ENCODE data around the gene HLA-A.

Gene HLA-A

GRCh38 chr6:29984232-29984631 lies 41.9 kb downstream of the HLA-A start:
- no peaks in the 10 kb centered on the region for H3K36me3 ChIP-seq (replicated peaks; ENCODE audit: insufficient read depth, low read length)
- no peak for DNase-seq
- no peaks in the 10 kb centered on the region for H3K9me2 ChIP-seq (replicated peaks; ENCODE audit: insufficient read depth, low read length)
- H3K4me3 ChIP-seq (ENCODE audit: low read length): no peak overlapping the region
- no peak overlapping the region for H3K27ac ChIP-seq (ENCODE audit: low read length)
- no peaks in the 10 kb centered on the region for H3F3A ChIP-seq (ENCODE audit: insufficient read depth, low read length)
- H3K27me3 ChIP-seq (replicated peaks; ENCODE audit: insufficient read depth, low read length): no peaks in the 10 kb centered on the region
- TF ChIP-seq EZH2phosphoT487 (IDR thresholded peaks at IDR 0.05; ENCODE audit: low read length) (no peak), EZH2 (optimal IDR thresholded peaks at IDR 0.05; ENCODE audit: low read depth, low read length) (no peak)
- TF ChIP-seq, protein P1, sequence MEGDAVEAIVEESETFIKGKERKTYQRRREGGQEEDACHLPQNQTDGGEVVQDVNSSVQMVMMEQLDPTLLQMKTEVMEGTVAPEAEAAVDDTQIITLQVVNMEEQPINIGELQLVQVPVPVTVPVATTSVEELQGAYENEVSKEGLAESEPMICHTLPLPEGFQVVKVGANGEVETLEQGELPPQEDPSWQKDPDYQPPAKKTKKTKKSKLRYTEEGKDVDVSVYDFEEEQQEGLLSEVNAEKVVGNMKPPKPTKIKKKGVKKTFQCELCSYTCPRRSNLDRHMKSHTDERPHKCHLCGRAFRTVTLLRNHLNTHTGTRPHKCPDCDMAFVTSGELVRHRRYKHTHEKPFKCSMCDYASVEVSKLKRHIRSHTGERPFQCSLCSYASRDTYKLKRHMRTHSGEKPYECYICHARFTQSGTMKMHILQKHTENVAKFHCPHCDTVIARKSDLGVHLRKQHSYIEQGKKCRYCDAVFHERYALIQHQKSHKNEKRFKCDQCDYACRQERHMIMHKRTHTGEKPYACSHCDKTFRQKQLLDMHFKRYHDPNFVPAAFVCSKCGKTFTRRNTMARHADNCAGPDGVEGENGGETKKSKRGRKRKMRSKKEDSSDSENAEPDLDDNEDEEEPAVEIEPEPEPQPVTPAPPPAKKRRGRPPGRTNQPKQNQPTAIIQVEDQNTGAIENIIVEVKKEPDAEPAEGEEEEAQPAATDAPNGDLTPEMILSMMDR (IDR thresholded peaks at IDR 0.05; ENCODE audit: low read length): no peak
- no peak overlapping the region for H3K4me2 ChIP-seq (ENCODE audit: low read depth, low read length)
- H3K4me1 ChIP-seq (ENCODE audit: low read length): no peaks in the 10 kb centered on the region
- H3K79me2 ChIP-seq (ENCODE audit: low read length): no peaks in the 10 kb centered on the region
- H3K9me3 ChIP-seq (replicated peaks; ENCODE audit: insufficient read depth, low read length): no peaks in the 10 kb centered on the region
- H3K9ac ChIP-seq (ENCODE audit: low read length): no peak overlapping the region
- H2AFZ ChIP-seq (ENCODE audit: low read length): no peak overlapping the region
- no peaks in the 10 kb centered on the region for H4K20me1 ChIP-seq (ENCODE audit: insufficient read depth, low read length)

GRCh38 chr6:29984992-29985391 lies 42.7 kb downstream of the HLA-A start:
- Histone ChIP-seq H2AFZ (ENCODE audit: low read length) (no peak overlapping the region), H3K27ac (ENCODE audit: low read length) (no peak overlapping the region), H4K20me1 (ENCODE audit: insufficient read depth, low read length) (no peaks in the 10 kb centered on the region), H3K4me2 (ENCODE audit: low read depth, low read length) (no peak overlapping the region), H3K79me2 (ENCODE audit: low read length) (no peaks in the 10 kb centered on the region), H3K9ac (ENCODE audit: low read length) (no peak overlapping the region), H3K36me3 (replicated peaks; ENCODE audit: insufficient read depth, low read length) (no peaks in the 10 kb centered on the region), H3K9me2 (replicated peaks; ENCODE audit: insufficient read depth, low read length) (no peaks in the 10 kb centered on the region), H3K4me3 (ENCODE audit: low read length) (no peak overlapping the region), H3K27me3 (replicated peaks; ENCODE audit: insufficient read depth, low read length) (no peaks in the 10 kb centered on the region), H3K4me1 (ENCODE audit: low read length) (no peaks in the 10 kb centered on the region), H3F3A (ENCODE audit: insufficient read depth, low read length) (no peaks in the 10 kb centered on the region), H3K9me3 (replicated peaks; ENCODE audit: insufficient read depth, low read length) (no peaks in the 10 kb centered on the region)
- no peak for DNase-seq
- TF ChIP-seq EZH2 (optimal IDR thresholded peaks at IDR 0.05; ENCODE audit: low read depth, low read length) (no peak), EZH2phosphoT487 (IDR thresholded peaks at IDR 0.05; ENCODE audit: low read length) (no peak)
- TF ChIP-seq, protein P1 (IDR thresholded peaks at IDR 0.05; ENCODE audit: low read length): no peak

DNA sequence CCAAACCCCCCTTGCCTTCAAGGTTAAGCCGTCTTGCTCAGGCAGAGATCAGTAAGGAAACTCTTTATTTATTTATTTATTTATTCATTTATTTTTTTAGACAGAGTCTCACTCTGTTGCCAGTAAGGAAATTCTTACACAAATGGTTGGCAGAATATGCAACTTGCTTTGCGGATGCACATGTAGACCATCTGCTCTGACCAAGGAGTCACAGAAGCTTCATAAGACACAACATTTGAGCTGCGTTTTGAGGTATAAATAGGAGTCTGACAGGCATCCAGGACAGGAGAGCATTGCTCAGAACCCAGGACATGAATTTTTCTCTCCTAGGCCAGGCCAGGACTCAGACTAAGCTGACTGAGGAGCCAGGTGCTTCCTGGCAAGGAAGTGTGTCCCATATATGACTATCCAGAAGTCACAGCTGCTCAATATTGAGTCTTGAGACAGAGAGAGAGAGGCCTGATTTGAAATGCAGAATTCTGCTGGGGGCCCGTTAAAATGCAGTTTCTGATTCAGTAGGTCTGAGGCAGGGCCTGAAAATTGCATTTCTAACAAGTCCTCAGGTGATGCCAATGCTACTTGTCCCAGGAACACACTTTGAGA lies 43.9 kb downstream of the HLA-A start:
- Histone ChIP-seq H2AFZ (ENCODE audit: low read length) (no peak overlapping the region), H3K4me2 (ENCODE audit: low read depth, low read length) (no peak overlapping the region), H3K27me3 (replicated peaks; ENCODE audit: insufficient read depth, low read length) (no peaks in the 10 kb centered on the region), H3K9me3 (replicated peaks; ENCODE audit: insufficient read depth, low read length) (no peaks in the 10 kb centered on the region), H3K36me3 (replicated peaks; ENCODE audit: insufficient read depth, low read length) (no peaks in the 10 kb centered on the region), H3K27ac (ENCODE audit: low read length) (no peak overlapping the region), H3F3A (ENCODE audit: insufficient read depth, low read length) (no peaks in the 10 kb centered on the region), H3K79me2 (ENCODE audit: low read length) (no peaks in the 10 kb centered on the region), H3K4me3 (ENCODE audit: low read length) (no peak overlapping the region), H3K9me2 (replicated peaks; ENCODE audit: insufficient read depth, low read length) (no peaks in the 10 kb centered on the region), H4K20me1 (ENCODE audit: insufficient read depth, low read length) (no peaks in the 10 kb centered on the region), H3K9ac (ENCODE audit: low read length) (no peak overlapping the region), H3K4me1 (ENCODE audit: low read length) (0 out of 2 replicates have a peak, but pooled peaks cover 5% of the 10 kb centered on the region)
- DNase-seq: no peak
- TF ChIP-seq EZH2 (optimal IDR thresholded peaks at IDR 0.05; ENCODE audit: low read depth, low read length): no peak

DNA sequence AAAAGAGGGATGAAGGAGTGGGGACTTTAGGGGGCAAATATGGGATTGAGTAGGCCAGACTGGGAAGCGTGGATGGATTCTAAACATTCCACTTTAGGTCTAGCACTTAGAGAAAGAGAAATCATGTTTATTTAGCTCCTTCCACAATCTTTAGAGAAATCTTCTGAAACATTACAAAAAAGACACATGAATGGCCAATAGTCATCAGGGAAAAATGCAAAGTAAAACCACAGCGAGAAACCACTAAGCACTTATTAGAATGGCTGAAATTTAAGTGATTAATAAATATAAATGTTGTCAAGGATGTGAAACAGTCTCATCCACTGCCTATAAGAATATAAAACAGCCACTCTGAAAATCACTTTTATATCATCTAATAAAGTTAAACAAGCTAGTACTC lies 46.9 kb downstream of the HLA-A start:
- H3F3A ChIP-seq (ENCODE audit: insufficient read depth, low read length): no peaks in the 10 kb centered on the region
- H3K36me3 ChIP-seq (replicated peaks; ENCODE audit: insufficient read depth, low read length): no peaks in the 10 kb centered on the region
- no peaks in the 10 kb centered on the region for H3K27me3 ChIP-seq (replicated peaks; ENCODE audit: insufficient read depth, low read length)
- H3K4me3 ChIP-seq (ENCODE audit: low read length): no peak overlapping the region
- no peak for TF ChIP-seq EZH2 (optimal IDR thresholded peaks at IDR 0.05; ENCODE audit: low read depth, low read length)
- no peak for TF ChIP-seq EZH2phosphoT487 (IDR thresholded peaks at IDR 0.05; ENCODE audit: low read length)
- H3K4me2 ChIP-seq (ENCODE audit: low read depth, low read length): no peak overlapping the region
- H3K9ac ChIP-seq (ENCODE audit: low read length): no peak overlapping the region
- H4K20me1 ChIP-seq (ENCODE audit: insufficient read depth, low read length): no peaks in the 10 kb centered on the region
- H2AFZ ChIP-seq (ENCODE audit: low read length): no peak overlapping the region
- H3K9me2 ChIP-seq (replicated peaks; ENCODE audit: insufficient read depth, low read length): no peaks in the 10 kb centered on the region
- H3K4me1 ChIP-seq (ENCODE audit: low read length): 0 out of 2 replicates have a peak, but pooled peaks cover 5% of the 10 kb centered on the region
- H3K79me2 ChIP-seq (ENCODE audit: low read length): no peaks in the 10 kb centered on the region
- H3K9me3 ChIP-seq (replicated peaks; ENCODE audit: insufficient read depth, low read length): no peaks in the 10 kb centered on the region
- no peak overlapping the region for H3K27ac ChIP-seq (ENCODE audit: low read length)
- no peak for DNase-seq

Measured in MM.1S (cell line).